Colonic mucosa (tissue), 4 donors: ENCODE measurements around the gene MACROD2. TPM values are rescaled to one million over a fixed set of nuclear protein-coding genes. Genes with fewer than 3 reads are reported as not detected.

Source experiments
- DNase-seq: peaks from one replicate; pipeline ENCODE4 v3.0.0-alpha.2; 2020
- H3K27ac ChIP-seq: fragments of 200-600 bp; one replicate; pipeline ENCODE4 v1.8.0; 2021
- H3K27me3 ChIP-seq: fragments of 200-600 bp; one replicate; pipeline ENCODE4 v1.8.0; 2021
- H3K36me3 ChIP-seq: fragments of 200-600 bp; one replicate; pipeline ENCODE4 v1.8.0; 2021
- H3K4me1 ChIP-seq: fragments of 200-600 bp; one replicate; pipeline ENCODE4 v1.8.0; 2021; ENCODE audit warnings: mild to moderate bottlenecking
- H3K4me3 ChIP-seq: fragments of 200-600 bp; one replicate; pipeline ENCODE4 v1.8.0; 2021
- H3K9ac ChIP-seq, 2 donors: one replicate each; pipeline ENCODE4 v1.7.0; 2013; ENCODE audit warnings: control low read depth in 2 of 2, low read depth in 2 of 2, low read length in 2 of 2
- H3K9me3 ChIP-seq: fragments of 200-600 bp; one replicate; pipeline ENCODE4 v1.8.0; 2021
- CTCF ChIP-seq: fragments of 200-600 bp; IDR thresholded peaks from one replicate; pipeline ENCODE4 v1.8.0; 2022; ENCODE audit warnings: antibody characterized with exemption, mild to moderate bottlenecking
- intact Hi-C: fragments of 100-400 bp; cut with DNase I; formaldehyde crosslinking; loops from one replicate; pipeline ENCODE4 v1.14.1; 2022
- total RNA-seq, 2 donors: library from RNA; stranded (reverse); fragmentation: NEBNext Ultra II Directional in 1 of 2; extraction: Animal tissue kit (Norgen Biotek cat#: 25700) in 1 of 2; gene quantifications; one replicate each; pipeline ENCODE4 v1.2.1, GENCODE V29; 2021
- donor health status: healthy.
- donor health status: DM: no; HTN: no; CAD: no.
- donor health status: DM: no; HTN: no; CAD: no.

The MACROD2 gene
- total RNA-seq, 2 donors from 2014 or later, result 3.2 to 3.3 TPM

DNA sequence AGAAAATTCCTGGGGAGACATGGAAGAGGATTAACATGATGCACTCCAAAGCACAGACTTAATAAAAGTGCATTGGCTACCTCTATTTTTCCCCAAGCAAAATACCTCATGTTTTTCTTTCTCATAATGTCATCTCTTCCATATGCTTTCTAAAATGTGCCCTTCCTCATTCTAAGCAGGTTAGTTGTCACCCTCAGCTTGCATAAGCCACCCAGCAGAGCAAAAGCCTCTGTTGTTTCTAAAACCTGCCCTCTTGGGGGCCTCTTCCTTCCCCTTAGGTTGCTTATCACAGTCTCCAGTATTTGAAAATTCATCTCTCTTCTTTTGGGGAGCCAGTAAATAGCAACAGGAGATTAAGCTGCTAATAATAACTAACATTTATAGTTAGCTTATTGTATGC lies 525.7 kb downstream of the MACROD2 start:
- no peak for DNase-seq
- H3K9me3 ChIP-seq, result no peaks in the 10 kb centered on the region

DNA sequence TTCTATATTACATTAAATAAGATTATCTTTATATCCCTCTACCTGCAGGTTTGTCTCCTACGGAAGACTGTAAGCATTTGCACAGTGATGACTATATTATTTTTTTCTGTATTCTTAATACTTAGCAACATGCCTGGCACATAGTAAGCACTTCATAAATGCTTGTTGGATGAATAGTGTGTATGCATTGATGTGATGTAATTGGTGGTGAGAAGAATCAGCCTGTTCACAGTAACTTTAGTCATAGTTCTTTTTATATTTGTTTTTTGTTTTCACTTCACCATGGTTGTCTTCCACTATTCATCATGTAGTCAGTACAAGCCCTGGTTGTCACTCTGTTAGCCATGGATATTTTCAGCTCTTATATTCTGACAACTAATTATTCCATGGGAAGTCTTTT lies 526.1 kb downstream of the MACROD2 start:
- intact Hi-C loops, result no loop called here
- no peak overlapping the region for H3K9ac ChIP-seq
- no peaks in the 10 kb centered on the region for H3K9me3 ChIP-seq
- no peak for TF ChIP-seq CTCF
- no peak for DNase-seq
- H3K36me3 ChIP-seq, result no peaks in the 10 kb centered on the region
- H3K4me1 ChIP-seq, result no peaks in the 10 kb centered on the region
- no peaks in the 10 kb centered on the region for H3K27me3 ChIP-seq
- no peak overlapping the region for H3K4me3 ChIP-seq
- H3K27ac ChIP-seq, result no peak overlapping the region

More for the DNA sequence above, 525.7 kb downstream of the MACROD2 start:
- Histone ChIP-seq H3K4me1 (no peaks in the 10 kb centered on the region), H3K27me3 (no peaks in the 10 kb centered on the region), H3K27ac (no peak overlapping the region), H3K4me3 (no peak overlapping the region), H3K9ac (no peak overlapping the region), H3K36me3 (no peaks in the 10 kb centered on the region)
- TF ChIP-seq CTCF, result no peak
- intact Hi-C loops, result no loop called here

- TF ChIP-seq CTCF, result no peak
- intact Hi-C loops, result no loop called here
- H3K36me3 ChIP-seq, result no peaks in the 10 kb centered on the region
- H3K9ac ChIP-seq, result no peak overlapping the region
- no peaks in the 10 kb centered on the region for H3K4me1 ChIP-seq
- H3K4me3 ChIP-seq, result no peak overlapping the region
- H3K27me3 ChIP-seq, result no peaks in the 10 kb centered on the region
- DNase-seq, result no peak
- no peak overlapping the region for H3K27ac ChIP-seq
- no peaks in the 10 kb centered on the region for H3K9me3 ChIP-seq
Observed at GRCh38 chr20:14522595-14522994, 527.3 kb downstream of the MACROD2 start.

- no peak for TF ChIP-seq CTCF
- H3K4me3 ChIP-seq, result no peak overlapping the region
- H3K27me3 ChIP-seq, result no peaks in the 10 kb centered on the region
- H3K36me3 ChIP-seq, result no peaks in the 10 kb centered on the region
- no peaks in the 10 kb centered on the region for H3K4me1 ChIP-seq
- no peak overlapping the region for H3K9ac ChIP-seq
- H3K9me3 ChIP-seq, result no peaks in the 10 kb centered on the region
- intact Hi-C loops, result no loop called here
- H3K27ac ChIP-seq, result no peak overlapping the region
- DNase-seq, result no peak
Observed at GRCh38 chr20:14523090-14523489, 527.8 kb downstream of the MACROD2 start.

DNA sequence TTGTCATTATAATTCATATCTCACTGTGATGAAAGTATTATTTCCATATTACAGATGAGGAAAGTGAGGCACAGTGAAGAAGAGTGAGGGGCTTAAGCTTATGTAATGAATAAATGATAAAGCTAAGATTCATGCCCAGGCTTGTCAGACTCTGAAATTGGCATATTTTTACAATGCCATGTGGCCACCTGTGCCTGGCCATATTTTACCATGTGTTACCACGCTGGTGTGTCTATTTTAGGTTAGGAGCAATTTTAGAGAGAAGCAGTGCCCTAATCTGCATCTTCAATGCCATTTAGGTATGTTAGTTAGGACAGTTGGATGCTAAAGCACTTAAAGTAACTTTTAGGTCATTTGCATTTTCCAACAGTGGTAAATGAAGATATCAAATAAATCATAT lies 530.1 kb downstream of the MACROD2 start:
- no peaks in the 10 kb centered on the region for H3K4me1 ChIP-seq
- H3K4me3 ChIP-seq, result no peak overlapping the region
- no peak for DNase-seq
- intact Hi-C loops, result no loop called here
- no peak for TF ChIP-seq CTCF
- H3K27ac ChIP-seq, result no peak overlapping the region
- no peaks in the 10 kb centered on the region for H3K27me3 ChIP-seq
- no peaks in the 10 kb centered on the region for H3K9me3 ChIP-seq
- H3K36me3 ChIP-seq, result no peaks in the 10 kb centered on the region
- no peak overlapping the region for H3K9ac ChIP-seq

GRCh38 chr20:14526891-14527290 lies 531.6 kb downstream of the MACROD2 start:
- intact Hi-C loops, result no loop called here
- H3K9ac ChIP-seq, result no peak overlapping the region
- H3K4me1 ChIP-seq, result no peaks in the 10 kb centered on the region
- no peaks in the 10 kb centered on the region for H3K27me3 ChIP-seq
- no peak for TF ChIP-seq CTCF
- H3K9me3 ChIP-seq, result no peaks in the 10 kb centered on the region
- H3K27ac ChIP-seq, result no peak overlapping the region
- DNase-seq, result no peak
- H3K36me3 ChIP-seq, result no peaks in the 10 kb centered on the region
- H3K4me3 ChIP-seq, result no peak overlapping the region
